Mammary epithelial cell (primary cell): ENCODE measurements around the gene ZFP42.

Experiments used
- EZH2 ChIP-seq: IDR thresholded peaks from 2 replicates; pipeline ENCODE4 v1.6.1; 2012; ENCODE audit warnings: low read length, inconsistent platforms, borderline replicate concordance
- TF ChIP-seq, protein P1 (sequence below), 2 donors: IDR thresholded peaks in 1 of 2; conservative IDR thresholded peaks in 1 of 2; 2 replicates each; pipeline ENCODE4 v1.5.1; 2011 to 2012; ENCODE audit warnings: inconsistent platforms in 2 of 2, low read length in 2 of 2, mild to moderate bottlenecking in 2 of 2, control low read depth in 1 of 2, low read depth in 1 of 2; ENCODE audit not compliant: insufficient read depth in 1 of 2; ENCODE audit errors: extremely low read depth in 1 of 2

DNA sequence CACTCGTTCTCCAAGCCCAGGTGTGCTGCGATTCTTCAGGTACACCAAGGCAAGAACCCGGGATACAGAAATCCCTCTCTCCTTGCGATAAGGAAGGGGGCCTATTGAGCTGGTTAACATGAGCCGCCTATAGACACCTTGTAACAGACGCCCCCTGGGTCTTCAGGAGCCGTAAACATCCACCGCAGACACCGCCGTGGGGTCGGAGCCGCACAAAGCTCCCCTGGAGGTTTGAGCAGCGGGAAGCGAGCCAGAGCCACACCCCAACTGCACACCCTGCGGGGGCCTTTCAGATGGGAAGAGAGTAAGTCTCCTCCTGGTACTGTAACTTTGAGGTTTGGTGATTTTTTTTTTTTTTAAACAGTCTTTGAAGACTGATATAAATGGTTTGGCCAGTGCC is 46.6 kb downstream of the ZFP42 start:
- TF ChIP-seq, protein P1, sequence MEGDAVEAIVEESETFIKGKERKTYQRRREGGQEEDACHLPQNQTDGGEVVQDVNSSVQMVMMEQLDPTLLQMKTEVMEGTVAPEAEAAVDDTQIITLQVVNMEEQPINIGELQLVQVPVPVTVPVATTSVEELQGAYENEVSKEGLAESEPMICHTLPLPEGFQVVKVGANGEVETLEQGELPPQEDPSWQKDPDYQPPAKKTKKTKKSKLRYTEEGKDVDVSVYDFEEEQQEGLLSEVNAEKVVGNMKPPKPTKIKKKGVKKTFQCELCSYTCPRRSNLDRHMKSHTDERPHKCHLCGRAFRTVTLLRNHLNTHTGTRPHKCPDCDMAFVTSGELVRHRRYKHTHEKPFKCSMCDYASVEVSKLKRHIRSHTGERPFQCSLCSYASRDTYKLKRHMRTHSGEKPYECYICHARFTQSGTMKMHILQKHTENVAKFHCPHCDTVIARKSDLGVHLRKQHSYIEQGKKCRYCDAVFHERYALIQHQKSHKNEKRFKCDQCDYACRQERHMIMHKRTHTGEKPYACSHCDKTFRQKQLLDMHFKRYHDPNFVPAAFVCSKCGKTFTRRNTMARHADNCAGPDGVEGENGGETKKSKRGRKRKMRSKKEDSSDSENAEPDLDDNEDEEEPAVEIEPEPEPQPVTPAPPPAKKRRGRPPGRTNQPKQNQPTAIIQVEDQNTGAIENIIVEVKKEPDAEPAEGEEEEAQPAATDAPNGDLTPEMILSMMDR (conservative IDR thresholded peaks at IDR 0.05 in 1 of 2, IDR thresholded peaks at IDR 0.05 in 1 of 2; ENCODE audit: extremely low read depth in 1 of 2, insufficient read depth in 1 of 2, low read depth in 1 of 2, low read length in 2 of 2) = no peak
- TF ChIP-seq EZH2 = no peak
